SKM-1 (cell line): Measurements from ENCODE around the gene DPP9.

ENCODE experiments used
- DNase-seq: peaks from one replicate; lab custom pipeline; 2025; ENCODE audit not compliant: unreplicated experiment; lab: John Stamatoyannopoulos, UW

The DPP9 gene

GRCh38 chr19:4660181-4660791 lies 63.4 kb downstream of the DPP9 start:
- no peak for DNase-seq

GRCh38 chr19:4657835-4658234 lies 65.8 kb downstream of the DPP9 start:
- no peak for DNase-seq

DNA sequence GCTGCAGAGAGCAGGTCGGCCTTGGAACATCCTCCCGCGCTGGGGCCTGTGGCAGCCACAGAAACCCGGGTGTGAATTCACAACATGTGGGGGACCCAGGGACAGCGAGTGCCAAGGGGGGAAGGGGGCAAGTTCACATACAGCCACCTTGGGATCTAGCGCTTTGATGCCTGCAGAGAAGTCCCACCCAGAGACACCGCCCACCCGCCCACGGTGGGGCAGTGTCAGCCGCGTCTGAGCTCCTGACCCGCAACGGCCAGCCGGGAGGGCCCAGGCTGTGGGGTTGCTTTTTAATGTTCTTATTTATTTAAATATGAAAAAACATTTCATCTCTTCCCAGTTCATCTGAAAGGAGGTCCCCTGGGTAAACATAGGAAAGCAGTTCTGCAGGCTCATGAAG lies 66.4 kb downstream of the DPP9 start:
- no peak for DNase-seq

DNA sequence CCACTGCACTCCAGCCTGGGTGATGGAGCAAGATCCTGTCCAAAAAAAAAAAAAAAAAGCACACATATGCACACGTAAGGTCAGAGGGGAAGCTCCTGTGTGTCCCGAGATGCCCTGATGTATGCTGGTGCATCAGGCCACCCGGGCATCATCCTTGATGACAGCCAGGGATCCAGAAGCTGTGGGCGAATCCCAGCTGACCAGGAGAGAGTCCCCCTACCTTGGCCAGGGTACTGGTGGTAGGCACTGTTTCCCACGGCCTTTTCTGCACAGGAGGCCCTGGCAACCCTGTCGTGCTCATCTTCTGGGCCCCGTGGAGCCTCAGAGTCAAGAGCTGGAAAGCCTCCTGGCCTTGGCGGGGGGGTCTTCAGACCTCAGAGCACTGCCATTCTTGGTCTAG lies 67.5 kb downstream of the DPP9 start:
- DNase-seq, result no peak

DNA sequence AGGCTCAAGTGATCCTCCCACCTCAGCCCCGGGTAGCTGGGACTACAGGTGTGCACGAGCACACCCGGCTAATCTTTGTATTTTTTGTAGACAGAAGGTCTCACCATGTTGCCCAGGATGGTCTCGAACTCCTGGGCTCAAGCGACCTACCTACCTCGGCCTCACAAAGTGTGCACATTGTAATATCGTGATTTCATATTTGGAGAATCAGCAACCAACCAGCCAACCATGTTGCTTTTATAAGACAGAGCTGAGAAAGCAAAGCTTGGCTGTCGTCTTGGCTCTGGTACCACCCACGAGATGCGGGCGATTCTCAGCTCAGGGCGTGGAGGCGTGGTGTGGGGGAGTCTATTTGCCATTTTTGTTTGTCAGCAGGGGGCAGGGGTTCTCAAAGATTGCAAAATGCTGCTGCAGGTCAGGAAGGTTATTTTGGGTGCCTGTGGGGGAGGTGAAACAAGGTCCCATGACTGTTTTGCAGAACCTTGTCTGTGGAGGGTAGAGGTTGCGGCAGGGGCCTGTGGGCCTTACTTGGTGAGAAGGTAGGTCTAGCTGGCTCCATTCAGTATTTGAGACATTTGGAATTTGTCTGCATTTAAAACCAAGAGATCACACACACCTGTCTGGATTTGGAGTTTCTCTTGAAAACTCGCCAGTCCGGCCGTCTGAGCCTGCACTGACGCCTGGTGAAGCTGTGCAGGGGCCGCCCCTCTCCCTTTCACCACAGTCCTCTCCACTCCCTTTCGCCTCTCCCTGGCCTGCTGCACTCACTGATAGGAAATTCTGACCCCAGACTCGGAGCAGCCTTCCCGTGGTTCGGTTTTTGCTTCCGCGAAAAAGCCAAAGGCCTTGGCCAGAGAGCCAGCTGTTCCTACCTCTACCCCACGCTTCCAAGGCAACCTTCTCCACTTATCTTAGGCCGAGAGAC lies 68.9 kb downstream of the DPP9 start:
- DNase-seq, result no peak

- DNase-seq, result no peak
These were observed 69.7 kb downstream of the DPP9 start for GRCh38 chr19:4653793-4654436.

DNA sequence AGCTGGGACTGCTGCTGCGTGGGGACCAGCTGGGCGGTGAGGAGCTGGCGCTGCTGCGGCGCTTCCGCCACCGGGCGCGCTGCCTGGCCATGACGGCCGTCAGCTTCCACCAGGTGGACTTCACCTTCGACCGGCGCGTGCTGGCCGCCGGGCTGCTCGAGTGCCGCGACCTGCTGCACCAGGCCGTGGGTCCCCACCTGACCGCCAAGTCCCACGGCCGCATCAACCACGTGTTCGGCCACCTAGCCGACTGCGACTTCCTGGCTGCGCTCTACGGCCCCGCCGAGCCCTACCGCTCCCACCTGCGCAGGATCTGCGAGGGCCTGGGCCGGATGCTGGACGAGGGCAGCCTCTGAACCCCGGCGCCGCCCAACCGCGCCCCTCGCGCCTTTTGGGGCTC lies 71.6 kb downstream of the DPP9 start:
- DNase-seq, result no peak

DNA sequence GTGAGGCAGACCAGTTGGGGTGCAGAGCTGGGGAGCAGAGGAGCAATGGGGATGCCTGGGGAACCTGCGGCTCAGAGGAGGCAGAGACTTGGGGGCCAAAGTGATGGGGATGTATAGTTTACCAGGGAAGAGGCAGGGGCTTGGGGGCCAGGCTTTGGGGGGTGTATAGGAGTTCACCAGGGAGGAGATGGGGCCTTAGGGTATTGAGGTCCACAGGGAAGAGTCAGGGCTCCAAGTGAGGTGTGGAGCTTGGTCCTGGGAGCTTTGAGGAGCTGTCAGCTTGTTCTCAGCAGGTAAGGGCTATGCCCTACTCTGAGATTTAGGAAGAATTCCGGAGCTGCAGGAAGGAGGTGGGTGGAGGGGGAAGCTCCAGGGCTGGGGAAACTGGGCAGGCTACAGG lies 73.5 kb downstream of the DPP9 start:
- DNase-seq, result no peak

- DNase-seq, result no peak
These were observed 74.1 kb downstream of the DPP9 start for GRCh38 chr19:4649392-4650047.

- DNase-seq, result no peak
These were observed 75.7 kb downstream of the DPP9 start for GRCh38 chr19:4647676-4648644.

- DNase-seq, result no peak
These were observed 77.9 kb downstream of the DPP9 start for GRCh38 chr19:4645718-4646117.

- DNase-seq, result no peak
These were observed 81.0 kb downstream of the DPP9 start for GRCh38 chr19:4642625-4643024.

- DNase-seq, result no peak
These were observed 82.5 kb downstream of the DPP9 start for GRCh38 chr19:4641132-4641531.

GRCh38 chr19:4640247-4641000 lies 83.2 kb downstream of the DPP9 start:
- no peak for DNase-seq

GRCh38 chr19:4639531-4640246 lies 84.0 kb downstream of the DPP9 start:
- DNase-seq, result no peak

DNA sequence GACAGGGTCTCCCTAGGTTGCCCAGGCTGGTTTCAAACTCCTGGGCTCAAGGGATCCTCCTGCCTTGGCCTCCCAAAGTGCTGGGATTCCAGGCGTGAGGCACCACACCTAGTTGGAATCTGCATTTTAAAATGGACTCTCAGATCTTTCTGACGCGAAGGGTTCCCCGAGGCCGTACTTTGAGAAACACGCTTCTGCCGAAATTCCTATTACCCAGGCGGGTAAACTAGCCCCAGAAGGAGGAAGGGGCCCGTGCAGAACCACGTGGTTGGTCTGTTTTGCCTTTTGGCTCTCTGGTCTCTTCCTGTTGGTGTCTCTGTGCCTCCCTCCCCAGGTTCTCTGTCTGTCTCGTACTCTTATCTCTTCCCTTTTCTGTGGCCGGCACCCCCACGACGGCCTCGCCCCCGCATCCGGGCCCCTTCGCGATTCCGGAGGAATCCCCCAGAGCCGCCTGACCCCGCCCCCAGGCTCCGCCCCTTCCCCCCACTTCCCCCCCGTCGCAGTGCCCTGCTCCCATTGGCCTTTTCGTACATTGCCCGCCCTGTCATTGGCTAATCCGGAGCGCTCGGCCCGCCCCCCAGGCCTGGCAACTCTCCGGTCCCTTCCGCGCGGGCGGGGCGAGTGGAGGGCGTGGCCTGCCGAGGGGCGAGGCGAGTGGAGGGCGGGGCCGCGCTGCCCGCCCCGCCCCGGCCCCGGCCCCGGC lies 84.7 kb downstream of the DPP9 start, which contains the start of gene TNFAIP8L1:
Gene TNFAIP8L1 (plus strand): TSS at position 689 of the 703 bp plus-strand sequence. CDS start 12,354 bp downstream, outside the sequence.
- DNase-seq, result peak; percentile 98

- DNase-seq, result no peak
These were observed 85.3 kb downstream of the DPP9 start for GRCh38 chr19:4638317-4638716.

DNA sequence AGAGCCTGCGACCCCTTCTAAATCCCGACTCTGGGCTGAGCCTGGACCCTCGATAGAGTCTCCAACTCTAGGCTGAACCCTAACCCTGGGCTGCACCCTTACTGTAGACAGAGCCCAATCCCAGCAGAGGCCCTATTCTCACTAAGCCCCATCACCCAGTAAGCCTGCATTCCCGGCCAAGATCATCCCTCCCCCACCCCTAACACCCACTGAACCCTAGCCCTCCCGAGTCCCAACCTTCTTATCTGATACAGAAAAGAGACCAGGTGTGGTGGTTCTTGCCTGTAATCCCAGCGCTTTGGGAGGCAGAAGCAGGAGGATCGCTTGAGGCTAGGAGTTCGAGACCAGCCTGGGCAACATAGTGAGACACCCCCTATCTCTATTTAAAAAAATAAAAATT lies 86.9 kb downstream of the DPP9 start:
- no peak for DNase-seq
